ENCODE data around the gene TCEANC2.
"Not testable (repeated sequence)": the region's sequence is repeated elsewhere in the genome, so short reads cannot be mapped to it uniquely, and the experiment has no call there.

The TCEANC2 gene

DNA sequence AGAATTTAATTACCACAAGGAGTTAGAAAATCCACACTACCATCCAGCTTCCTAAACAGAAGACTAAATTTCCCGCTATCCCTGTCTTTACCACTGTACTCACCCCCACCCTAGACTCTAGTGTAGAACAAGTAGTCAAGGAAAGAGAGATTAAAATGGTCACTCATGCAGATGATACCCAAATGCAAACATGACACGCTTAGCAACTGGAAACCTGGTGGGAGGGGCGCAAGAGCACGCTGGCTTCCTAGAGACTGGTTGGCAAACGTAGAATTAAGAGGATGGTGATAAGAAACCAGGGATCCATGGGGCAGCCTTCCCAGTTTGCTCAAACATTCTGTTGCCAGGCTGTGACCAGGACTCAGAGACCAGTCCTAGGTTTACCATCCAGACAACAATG is 25.6 kb upstream of the TCEANC2 start:
- no peak for DNase-seq (ENCODE audit: low read depth, low spot score)

DNA sequence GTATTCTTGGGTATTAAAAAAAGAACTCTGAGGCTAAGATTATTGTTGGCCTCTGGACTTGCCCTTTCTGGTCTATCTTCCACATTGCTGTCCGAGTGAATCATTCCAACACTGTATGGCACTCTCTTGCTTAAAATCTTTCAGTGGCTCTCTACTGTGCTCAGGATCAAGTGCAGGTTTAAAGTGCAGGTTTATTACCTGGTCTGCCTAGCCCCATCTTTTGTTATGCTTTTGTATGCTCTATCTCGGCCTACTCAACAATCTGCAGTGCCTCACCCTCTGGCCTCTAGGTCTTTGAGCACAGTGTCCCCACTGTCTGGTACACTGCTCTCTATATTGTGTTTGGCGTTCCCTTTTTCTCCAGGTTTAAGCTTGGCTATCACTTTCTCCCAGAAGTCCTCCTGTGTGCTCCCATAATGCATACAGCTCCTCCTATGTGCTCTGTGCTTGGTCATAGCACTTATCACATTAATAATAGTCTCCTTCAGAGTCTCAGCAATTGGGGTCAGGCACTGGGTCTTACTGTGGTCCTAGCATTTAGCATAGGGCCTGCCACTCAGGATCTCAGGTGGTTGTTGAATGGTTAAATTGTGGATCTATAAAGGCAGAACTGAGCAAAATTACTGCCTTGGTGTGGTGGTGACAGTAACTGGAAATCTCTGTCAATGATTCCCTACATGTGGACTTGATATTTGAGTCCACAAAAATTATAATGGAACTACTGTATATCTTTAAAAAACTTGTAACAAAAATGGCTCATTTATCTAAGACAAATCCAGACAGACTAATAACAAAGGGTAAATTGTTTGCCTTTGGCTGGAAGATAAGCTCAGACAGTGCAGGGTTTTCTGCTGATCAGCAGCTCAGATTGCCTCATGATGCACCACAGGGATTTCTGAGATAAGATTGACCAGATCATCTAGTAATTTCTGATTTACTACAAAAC is 24.8 kb upstream of the TCEANC2 start:
- no peak for DNase-seq (ENCODE audit: low read depth, low spot score)

DNA sequence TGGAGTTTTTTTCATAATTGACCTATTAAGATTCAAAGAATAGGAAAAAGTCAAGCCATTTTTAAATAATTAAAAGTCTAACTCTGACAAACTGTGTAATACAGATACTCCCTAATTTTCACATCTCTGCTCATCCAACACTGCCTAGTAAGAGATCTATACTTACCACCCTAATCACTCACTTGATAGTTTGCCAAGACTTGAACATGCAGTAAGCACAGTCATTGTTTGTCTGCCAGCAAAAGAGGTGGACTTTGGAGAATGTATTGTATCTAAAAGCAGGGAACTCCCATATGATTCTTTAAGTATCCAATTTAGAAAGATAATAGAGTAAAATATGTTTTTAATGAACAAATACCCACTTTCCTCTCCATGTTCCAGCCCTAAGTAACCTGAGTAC is 15.9 kb upstream of the TCEANC2 start:
- DNase-seq (ENCODE audit: low read depth, low spot score): no peak

DNA sequence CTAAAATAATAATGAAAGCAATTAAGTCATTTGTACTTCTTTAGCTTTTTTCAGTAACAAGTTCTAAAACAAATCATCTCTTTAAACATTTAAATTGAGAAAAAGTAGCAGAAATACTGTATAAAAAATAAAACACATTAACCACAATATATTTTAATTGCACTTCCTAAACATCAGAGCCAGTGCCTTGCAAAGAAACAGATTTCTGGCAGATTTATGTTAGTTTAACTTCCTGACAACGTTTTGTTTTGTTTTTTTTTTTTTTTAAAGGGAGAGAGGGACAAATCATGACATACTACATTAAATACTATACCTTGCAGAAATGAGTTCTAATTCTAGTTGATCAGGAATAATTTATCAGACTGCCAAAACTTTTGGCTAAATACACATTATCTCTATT is 11.6 kb upstream of the TCEANC2 start:
- DNase-seq (ENCODE audit: low read depth, low spot score): no peak

DNA sequence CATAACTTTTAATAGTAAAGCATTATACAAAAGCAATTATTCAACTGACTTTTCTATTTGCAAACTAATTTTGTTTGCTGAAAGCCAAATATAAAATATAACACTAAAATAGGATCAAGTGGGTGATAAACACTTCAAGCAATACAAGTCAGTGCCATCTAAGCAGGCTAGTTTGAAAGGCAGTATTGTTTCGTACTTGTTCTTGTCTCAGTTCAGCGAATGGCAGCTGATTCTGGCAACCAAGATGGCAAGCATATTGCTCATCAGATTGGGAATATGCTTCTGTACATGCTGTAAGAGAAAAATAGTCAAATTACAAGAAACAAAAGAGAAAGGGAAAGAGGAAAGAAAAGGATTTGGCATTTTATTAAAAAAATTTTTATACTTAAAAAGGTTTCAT is 7.9 kb upstream of the TCEANC2 start:
- DNase-seq (ENCODE audit: low read depth, low spot score): no peak

DNA sequence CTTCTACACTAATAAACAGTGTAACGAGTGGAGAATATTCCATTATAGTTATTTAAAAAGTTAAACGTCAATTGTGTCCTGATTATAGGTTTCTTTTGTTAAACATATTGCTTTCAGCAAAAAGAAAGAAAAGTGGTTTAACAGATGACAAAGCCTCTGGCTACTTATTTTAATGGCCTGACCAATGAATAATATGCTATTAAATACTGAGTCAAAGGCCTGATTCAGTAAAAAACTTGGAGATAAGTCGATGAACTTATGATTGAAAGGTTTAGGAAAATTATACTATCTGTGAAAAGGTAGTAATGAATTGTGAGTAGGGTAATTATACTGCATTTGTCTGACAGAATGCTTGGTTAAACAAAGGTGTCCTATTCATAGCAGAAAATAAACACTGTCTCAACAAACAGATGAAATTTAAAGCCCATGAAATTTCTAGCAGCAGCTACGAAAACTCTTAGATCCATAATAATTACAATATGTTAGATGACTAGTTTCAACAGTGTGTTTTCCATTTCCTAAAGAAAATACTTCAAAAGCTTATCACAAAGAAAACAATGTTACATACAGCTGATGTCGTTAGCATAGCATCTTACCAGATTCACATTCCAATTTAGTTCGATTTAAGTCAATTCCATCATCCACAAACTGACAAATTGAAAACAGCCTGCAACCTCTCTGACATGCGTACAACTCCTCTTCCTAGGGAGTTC is 6.6 kb upstream of the TCEANC2 start:
- DNase-seq (ENCODE audit: low read depth, low spot score): no peak

DNA sequence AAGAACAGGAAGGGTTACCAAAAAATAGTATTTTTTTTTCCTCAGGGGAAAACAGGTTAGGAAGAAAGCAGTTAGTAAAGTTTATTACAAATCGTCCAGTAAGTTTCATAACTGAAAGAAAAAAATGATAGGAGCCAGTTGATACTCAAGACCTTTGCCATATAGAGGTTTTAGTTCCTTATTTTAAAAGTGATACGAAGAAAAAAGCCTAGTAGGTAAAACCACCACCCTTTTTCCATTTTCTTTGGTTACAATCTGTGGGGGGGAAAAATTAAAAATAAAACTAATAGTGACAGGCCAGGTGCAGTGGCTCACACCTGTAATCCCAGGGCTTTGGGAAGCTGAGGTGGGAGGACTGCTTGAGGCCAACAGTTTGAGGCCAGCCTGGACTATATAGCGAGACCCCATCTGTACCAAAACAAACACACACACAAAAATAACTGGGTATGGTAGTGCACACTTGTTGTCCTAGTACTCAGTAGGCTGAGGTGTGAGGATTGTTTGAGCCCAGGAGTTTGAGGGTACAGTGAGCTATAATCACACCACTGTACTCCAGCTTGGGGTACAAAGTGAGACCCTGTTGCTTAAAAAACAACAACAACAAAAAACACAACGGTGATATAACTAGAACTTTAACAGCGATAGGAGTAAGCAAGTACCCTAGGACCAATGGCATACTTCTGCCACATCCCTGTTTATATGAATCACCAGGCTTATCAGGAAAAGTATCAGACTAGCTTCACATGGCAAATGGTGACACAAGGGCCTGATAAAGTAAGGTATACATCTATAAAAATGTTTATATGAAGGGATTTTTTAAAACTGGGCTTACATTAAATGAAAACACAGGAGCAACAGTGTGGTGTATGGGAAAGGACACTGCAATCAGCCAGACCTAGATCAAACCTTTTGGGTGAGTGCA is 5.8 kb upstream of the TCEANC2 start:
- no peak for DNase-seq (ENCODE audit: low read depth, low spot score)

DNA sequence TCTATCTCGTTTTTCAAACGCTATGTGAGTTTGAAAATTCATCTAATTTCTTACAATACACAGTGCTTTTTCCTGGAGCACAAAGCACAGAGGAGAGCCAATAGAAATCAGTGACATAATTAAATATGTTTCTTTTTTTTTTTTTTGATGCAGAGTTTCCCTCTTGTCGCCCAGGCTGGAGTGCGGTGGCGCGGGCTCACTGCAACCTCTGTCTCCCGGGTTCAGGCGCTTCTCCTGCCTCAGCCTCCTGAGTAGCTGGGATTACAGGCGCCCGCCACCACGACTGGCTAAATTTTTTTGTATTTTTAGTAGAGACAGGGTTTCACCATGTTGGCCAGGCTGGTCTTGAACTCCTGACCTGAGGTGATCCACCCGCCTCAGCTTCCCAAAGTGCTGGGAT is 3.0 kb upstream of the TCEANC2 start:
- DNase-seq (ENCODE audit: low read depth, low spot score): not testable (repeated sequence)

DNA sequence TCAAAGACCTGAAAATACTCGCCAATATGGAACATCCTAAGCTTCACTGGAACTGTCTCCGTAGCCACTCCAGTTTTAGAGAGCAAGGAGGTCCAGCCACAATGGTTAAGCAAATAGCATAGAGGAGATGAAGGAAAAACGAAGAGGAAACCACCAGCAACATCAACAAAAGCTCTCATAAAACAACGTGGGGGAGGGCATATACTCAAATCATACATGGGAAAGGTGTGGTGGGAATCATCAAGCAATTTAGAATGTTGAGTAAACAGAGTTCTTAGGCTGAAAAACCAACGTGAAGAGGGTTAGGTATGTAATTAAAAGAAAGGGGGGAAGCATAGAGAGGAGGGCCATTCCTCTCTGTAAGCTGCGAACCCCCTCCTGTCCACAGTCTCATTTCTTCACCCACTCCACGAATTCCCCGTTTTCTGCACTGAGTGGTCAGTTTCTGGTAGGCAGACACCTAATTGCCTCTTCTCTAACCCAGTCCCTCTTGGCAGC is 1.4 kb upstream of the TCEANC2 start:
- no peak for DNase-seq (ENCODE audit: low read depth, low spot score)

DNA sequence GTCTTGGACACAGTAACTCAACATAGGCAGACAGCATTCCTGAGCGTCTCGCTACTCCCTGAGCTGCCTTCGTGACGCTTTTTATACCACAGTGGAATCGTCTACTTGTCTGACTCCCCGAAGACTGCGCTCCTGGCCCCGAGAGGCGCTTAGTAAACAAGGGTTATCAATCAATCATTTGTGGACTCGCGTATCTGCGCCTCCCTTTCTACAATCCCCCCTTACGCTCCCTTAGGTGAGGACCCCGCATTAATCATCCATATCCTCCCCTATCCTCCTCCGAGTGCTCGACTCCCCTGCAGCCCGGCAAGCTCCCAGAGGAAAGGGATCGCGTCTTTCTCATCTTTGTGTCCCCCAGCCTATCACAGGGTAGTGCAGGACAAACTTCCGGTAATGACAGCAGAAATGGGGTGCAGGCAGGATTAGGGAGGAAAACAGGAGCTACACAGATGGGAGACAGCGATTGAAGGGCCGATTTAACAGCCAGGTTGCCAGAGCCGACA is 926 bp upstream of the TCEANC2 start:
- no peak for DNase-seq (ENCODE audit: low read depth, low spot score)

DNA sequence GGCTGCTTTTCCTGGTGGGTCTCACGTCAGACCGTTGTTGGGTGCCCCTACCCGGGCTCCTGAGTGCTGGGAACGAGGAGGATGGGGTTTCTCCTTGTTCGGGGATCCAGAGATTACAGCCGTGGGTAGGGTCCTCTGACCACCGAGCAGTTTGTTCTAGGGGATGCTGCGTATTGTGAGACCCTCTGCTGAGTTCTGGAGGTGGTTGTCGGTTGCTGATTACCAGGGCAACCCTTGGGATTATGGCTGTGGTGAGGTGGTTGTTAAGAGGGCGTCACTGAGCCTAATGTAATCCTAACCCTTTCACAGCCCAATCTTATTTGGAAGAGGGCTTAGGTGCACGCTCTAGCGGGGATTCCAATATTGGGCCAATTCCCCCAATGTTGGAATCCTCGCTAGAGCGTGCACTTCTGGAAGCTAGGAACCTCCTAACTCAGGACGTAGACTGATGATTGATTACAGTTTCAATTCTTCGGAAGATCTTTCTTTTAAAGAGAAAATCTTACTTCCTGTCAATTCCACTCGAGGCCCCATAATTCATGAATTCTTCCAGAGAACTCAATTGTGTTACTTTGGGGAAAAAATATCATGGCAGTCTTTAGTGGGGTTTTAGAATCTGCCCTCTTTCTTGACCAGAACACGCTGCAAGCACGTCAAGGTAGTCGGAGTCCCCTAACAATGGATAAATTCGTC is 483 bp downstream of the TCEANC2 start:
- DNase-seq (ENCODE audit: low read depth, low spot score): no peak

DNA sequence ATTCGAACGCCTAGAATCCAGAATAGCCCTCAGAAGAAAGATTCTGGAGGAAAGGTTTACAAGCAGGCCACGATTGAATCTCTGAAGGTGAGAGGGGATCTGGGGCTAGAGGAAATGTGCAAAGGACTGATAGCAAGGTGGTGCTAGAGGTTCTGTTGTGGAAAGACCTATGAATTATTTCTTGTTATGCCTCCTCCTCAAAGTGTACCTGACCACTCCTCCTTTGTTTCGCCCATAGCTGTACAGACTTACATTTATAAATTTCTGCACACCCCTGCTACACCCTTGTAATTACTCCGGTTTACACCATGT is 986 bp downstream of the TCEANC2 start:
- DNase-seq (ENCODE audit: low read depth, low spot score): no peak

DNA sequence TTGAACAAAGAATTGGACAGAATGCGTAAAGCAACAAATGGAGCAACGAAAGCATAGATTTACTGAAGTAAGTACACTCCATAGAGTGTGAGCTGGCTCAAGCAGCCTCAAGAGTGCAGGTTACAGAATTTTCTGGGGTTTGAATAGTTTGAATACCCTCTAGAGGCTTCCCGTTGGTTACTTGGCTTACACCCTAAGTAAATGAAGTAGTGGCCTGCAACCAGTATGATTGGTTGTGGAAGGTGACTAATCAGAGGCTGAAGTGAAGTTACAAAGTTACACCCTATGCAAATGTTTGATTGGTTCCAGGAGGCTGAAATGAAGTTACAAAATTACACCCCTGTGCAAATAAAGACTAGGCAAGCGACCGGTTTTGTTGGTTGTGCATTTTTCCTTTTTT is 10.9 kb downstream of the TCEANC2 start:
- DNase-seq (ENCODE audit: low read depth, low spot score): no peak

DNA sequence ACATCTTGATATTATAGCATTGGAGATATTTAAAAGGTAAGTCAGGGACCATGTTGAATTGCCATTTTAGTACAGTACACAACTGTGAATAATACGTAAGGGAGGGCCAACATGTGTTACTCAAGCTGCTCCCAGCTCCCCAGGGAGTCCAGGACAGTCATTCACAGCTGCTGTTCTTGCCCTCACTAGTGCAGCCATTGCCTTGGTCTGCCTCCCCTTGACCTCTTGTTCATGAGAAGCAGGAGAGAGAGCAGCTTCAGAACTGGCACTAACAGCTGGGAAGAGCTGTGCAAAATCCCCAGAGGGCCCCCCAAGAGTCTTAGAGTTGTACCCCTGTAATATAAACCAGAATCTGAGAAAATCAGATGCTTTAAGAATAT is 16.4 kb downstream of the TCEANC2 start:
- no peak for DNase-seq (ENCODE audit: low read depth, low spot score)

DNA sequence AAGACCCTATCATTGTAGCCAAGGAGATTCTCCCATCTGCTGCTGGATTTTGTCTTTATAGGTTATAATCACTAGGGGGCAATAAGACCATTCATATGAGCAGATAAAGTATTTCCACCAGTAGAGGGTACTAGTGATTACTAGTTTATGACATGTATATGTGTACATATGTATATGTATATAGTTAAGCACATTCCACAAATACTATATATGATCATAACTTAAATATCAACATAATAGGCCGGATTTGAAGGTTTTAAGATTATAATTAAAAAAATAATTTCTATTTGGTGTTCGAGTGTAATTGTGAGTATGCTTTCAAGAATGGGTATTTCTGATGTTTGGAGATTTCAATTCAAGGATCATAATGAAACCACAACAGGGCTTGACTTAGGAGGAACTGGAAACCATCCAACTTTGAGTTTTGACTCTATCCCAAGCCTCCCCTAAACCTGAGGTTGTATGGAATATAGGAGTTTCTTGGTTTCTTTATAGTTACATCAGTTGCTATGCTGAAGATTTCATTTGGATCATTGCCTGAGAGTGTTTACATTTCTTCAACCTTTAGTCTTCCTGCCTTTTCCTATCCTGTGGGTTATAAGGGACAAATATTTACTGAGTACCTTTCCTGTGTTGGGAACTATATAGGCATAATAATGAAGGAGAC is 16.9 kb downstream of the TCEANC2 start:
- peak; percentile 21 for DNase-seq (ENCODE audit: low read depth, low spot score)

DNA sequence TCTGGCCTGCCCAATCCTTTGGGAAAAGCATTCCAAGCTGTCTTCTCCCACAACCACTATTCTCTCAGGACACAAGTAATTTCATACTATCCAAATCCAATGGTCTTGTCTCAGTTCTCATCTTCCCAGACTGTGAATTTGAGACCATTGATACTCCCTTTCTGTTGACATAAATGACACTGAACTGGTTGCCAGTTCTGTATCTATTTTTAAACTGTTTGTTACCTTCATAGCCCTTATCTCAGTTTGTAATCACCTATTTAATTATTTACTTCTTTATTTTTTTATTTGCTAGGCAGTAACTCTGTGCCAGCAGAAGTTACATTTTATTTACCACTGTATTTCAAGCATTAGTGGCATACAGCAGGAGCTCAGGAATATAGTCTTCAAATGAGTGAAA is 24.0 kb downstream of the TCEANC2 start:
- DNase-seq (ENCODE audit: low read depth, low spot score): no peak

DNA sequence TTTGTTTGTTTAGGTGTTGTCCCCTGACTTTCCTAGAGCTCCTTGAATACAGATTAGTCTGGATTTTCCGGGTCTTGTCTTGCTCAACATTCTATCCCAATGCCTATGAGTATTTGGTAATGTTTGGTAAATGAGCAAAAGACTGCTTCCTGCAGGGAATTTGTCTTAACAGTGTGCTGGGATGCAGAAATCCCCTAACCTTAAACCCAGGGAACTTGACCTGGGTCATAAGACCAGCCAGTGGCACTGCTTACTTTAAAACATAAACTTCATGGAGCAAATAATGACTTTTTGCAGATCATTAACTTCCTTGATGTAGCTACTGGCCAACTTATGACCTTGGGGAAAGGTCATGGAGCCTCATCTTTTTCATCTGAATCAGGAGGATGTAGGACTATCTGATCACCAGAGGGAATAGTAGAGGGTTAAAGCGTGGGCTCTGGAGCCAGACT is 27.2 kb downstream of the TCEANC2 start:
- DNase-seq (ENCODE audit: low read depth, low spot score): no peak

DNA sequence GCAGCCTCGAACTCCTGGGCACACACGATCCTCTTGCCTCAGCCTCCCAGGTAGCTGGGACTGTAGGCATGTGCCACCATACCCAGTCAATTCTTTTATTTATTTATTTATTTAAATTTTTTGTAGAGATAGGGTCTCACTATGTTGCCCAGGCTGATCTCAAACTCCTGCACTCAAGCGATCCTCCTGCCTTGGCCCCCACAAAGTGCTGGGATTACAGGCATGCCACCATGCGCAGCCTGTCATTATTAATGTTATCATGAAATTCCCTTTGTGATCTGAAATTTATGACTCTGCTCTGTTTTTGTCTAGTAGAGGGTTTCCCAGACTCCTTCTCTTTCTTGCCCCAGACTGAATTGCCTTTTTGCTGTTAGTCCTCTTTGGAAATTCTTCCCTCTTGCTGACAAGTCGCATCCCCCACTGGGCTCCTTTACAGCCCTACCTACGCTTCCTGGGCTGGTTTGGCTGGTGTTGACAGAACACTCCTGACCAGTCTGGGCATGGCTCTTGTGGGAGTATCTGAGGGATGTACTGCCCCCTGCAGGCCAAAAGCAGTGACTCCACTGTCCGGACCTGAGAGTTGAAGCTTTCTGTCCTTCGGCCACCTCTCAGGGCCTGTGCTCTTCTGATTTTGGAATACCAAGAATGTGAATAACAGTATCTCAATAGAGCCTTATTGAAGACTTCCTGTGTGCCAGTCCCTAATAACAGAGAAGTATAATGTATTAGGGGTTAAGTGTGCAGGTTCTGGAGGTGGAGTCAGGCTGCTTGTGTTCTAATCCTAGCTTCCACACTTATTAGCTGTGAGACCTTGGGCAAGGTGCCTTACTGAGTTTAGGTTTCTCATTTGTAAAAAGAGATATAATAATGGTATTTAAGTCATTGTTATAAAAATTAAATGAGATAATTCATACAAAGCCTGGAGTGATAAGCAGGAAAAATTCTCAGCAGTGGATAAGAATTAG is 28.2 kb downstream of the TCEANC2 start:
- peak; percentile 21 for DNase-seq (ENCODE audit: low read depth, low spot score)

DNA sequence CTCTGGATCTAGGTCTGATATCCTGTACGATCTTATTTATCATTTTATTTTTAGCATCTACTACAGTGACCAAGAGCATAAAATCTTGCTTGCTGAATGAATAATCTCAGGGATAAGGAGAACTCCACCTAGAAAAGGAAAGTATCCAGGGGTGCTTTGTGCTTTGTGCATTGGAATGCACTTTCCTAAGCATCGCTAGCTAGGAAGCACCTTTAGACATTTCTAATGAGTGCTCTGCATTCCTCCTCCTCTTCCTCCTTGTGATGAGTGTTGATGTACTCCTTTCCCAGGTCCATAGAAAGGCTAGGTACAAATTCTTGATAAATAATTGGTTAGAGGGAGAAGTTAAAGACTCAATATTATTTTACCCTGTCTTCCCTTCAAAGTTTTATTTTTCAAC is 31.4 kb downstream of the TCEANC2 start:
- no peak for DNase-seq (ENCODE audit: low read depth, low spot score)
